Kidney epithelial cell (primary cell): ENCODE measurements around the gene KCNQ1. TPM values are rescaled to one million over a fixed set of nuclear protein-coding genes. Genes with fewer than 3 reads are reported as not detected.

Source experiments
- DNase-seq: peaks from one replicate; pipeline ENCODE4 v3.0.0-alpha.2; 2010; ENCODE audit warnings: low read depth
- H3K27me3 ChIP-seq: 2 replicates; pipeline ENCODE4 v1.6.0; 2011; ENCODE audit warnings: low read length; ENCODE audit not compliant: control insufficient read depth, insufficient read depth
- H3K36me3 ChIP-seq: 2 replicates; pipeline ENCODE4 v1.5.1; 2011; ENCODE audit warnings: low read length; ENCODE audit not compliant: control insufficient read depth, insufficient read depth
- H3K4me3 ChIP-seq: 2 replicates; pipeline ENCODE4 v1.5.1; 2011; ENCODE audit warnings: low read depth, mild to moderate bottlenecking, control low read depth, low read length
- total RNA-seq: library from RNA; depleted of rRNA; stranded (reverse); fragments of >200 nt; gene quantifications from 2 replicates; pipeline ENCODE4 v1.2.3, GENCODE V29; 2015
- TF ChIP-seq, protein P1 (sequence below): IDR thresholded peaks from 2 replicates; pipeline ENCODE4 v1.5.1; 2011; ENCODE audit warnings: mild to moderate bottlenecking, moderate library complexity, low read length, control low read depth, inconsistent platforms; ENCODE audit not compliant: insufficient read depth, poor library complexity, severe bottlenecking

Gene KCNQ1
- total RNA-seq, 1 donor from 2014 or later: 2.3 TPM

DNA sequence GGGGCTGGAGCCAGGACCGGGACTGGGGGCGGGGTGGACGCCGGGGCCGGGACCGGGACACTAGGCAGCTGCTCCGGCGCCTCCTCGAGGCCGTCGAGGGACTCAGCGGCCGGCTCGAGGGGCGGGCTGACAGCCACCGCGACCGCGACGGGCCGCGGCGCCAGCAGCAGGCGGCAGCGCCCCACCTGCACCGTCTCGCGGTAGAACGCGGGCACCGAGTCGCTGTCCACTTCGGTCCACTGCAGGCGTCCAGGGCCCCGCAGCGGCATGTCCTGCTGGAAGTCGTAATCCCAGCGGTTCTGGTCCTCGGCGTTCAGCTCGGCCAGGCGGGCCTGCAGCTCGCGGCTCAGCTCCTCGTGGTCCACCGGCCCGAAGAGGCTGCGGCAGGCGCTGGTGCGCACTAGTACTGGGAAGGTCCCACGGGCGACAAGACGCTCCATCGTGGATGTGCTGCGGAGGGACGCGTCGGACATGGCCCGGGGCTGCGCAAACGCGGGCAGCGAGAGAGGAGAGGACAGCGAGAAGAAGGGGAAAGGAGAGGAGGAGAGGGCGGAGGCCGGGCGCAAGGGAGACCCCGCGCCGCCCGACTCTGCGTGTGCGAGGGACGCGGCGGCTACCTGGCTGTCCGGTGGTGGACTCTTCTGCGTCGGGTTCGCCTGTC is 440.3 kb downstream of the KCNQ1 start:
- no peak for DNase-seq
- TF ChIP-seq, protein P1, sequence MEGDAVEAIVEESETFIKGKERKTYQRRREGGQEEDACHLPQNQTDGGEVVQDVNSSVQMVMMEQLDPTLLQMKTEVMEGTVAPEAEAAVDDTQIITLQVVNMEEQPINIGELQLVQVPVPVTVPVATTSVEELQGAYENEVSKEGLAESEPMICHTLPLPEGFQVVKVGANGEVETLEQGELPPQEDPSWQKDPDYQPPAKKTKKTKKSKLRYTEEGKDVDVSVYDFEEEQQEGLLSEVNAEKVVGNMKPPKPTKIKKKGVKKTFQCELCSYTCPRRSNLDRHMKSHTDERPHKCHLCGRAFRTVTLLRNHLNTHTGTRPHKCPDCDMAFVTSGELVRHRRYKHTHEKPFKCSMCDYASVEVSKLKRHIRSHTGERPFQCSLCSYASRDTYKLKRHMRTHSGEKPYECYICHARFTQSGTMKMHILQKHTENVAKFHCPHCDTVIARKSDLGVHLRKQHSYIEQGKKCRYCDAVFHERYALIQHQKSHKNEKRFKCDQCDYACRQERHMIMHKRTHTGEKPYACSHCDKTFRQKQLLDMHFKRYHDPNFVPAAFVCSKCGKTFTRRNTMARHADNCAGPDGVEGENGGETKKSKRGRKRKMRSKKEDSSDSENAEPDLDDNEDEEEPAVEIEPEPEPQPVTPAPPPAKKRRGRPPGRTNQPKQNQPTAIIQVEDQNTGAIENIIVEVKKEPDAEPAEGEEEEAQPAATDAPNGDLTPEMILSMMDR: peak; percentile 7
- Histone ChIP-seq H3K4me3 (peak overlapping the region; percentile 58), H3K27me3 (peaks cover 2% of the 10 kb centered on the region), H3K36me3 (no peaks in the 10 kb centered on the region)

DNA sequence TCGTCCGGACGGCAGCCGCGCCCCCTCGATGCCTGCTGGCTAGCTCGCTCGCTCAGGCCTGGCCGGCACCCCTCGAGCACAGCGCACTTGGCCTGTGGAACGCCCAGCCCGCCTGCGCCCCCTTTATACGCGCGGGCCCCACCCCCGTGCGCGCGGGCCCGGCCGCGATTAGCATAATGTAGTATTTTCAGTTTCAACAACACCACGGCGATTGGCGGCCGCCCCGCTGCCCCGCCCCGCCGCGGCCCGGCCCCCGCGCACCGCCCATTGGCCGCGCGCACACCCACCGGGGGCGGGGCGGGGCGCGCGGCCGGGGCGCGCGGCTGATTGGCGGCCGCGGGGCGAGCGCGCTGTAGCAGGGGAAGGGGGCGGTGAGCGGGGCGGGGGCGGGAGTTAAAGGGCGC is 440.9 kb downstream of the KCNQ1 start, which contains the start of gene CDKN1C:
Gene CDKN1C, minus strand, starts transcription at position 98 of the 404 bp plus-strand sequence. CDS start 319 bp downstream, outside the sequence.
- Histone ChIP-seq H3K36me3 (no peaks in the 10 kb centered on the region), H3K4me3 (peak within 1 kb of the TSS; percentile 58), H3K27me3 (peaks cover 2% of the 10 kb centered on the region)
- no peak for DNase-seq
- TF ChIP-seq, protein P1: no peak

DNA sequence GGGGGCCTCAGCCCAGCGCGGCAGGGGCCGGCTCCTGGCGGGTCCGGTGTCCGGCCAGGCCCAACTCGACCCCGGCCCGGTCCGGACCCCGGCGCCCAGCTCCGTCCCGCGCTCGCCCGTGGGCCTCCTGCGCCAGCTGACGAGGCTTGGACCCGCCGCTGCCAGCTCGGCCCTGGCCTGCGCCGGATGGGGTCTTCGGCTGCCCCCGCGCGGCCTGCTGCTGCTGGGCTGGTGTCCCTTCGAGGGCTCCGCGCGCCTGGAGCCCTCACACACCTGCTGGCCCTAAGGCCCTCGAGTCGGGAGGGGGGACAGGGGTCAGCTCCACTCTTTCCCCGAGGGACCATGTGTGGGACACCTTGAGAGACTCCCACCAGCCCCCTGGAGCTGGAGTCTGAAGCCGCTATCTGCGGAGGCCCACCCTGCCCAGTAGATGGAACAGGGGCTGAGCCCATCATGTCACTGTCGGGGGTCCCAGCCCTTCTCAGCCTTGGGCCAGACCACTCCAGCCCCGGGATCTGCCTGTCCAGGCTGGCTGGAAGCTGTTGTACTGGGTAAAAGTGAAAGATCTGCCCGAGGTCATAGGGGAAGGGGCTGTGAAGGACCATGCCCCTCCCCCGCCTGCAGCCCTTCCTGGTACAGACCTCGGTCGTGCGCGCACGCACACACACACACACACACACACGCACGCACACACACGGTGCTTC is 441.5 kb downstream of the KCNQ1 start:
- no peak overlapping the region for H3K4me3 ChIP-seq
- DNase-seq: no peak

DNA sequence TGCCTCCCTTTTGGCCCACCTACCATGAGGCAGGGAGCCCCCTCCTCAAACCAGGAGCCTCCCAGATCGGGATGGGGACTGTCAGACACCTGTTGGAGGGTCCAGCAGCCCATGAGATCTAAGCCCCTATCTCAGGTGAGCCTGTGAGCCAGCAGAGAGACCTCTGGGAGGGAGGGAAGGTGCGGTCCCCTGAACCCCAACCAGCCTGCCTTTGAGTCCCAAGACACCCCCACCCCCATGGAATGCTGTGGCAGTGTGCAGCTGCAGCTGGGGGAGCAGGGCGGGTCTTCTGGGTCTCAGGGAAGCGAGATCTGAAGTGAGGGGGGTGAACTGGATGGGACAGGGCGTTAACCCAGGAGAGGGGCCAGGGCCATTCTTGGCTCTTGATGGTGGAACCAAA is 442.1 kb downstream of the KCNQ1 start:
- no peak for DNase-seq
- H3K27me3 ChIP-seq: peaks cover 2% of the 10 kb centered on the region
- TF ChIP-seq, protein P1: no peak
- H3K4me3 ChIP-seq: no peak overlapping the region
- H3K36me3 ChIP-seq: no peaks in the 10 kb centered on the region

More for the DNA sequence above, 441.5 kb downstream of the KCNQ1 start:
- Histone ChIP-seq H3K27me3 (peaks cover 2% of the 10 kb centered on the region), H3K36me3 (no peaks in the 10 kb centered on the region)
- TF ChIP-seq, protein P1: peak; percentile 25

DNA sequence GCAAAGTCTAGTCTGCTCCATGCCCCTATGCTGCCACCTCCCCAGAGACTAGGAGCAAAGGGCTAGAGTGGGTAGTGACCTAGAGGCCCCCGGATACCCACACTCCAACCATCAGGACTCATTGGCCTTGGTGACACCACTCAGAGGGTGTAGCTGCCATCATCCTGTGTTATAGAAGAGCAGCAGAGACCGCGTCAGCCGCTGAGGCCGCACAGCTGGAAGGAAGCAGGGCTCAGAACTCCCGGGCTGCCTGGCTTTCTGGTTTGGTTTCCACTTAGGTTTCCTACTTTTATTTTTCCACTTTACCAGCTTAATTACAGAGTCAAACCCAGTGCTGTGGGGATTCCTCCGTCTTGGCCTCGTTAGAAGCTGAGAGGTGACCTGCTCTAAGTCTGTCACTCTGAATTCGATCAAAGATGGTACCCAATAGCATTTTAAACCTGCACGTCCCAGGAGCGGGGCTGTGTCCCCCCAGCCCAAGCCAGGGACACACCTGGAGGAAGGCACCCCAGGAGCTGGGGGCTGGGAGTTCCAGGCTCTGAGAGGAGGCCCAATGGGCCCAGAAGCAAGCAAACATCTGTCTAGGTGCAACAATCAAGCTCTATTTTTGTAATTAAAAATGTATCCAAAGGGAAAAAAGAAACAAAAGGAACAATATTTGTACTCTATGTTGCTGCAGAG is 442.8 kb downstream of the KCNQ1 start:
- Histone ChIP-seq H3K36me3 (no peaks in the 10 kb centered on the region), H3K27me3 (peaks cover 2% of the 10 kb centered on the region), H3K4me3 (no peak overlapping the region)
- no peak for DNase-seq
- TF ChIP-seq, protein P1: no peak
